Activated CD8-positive, alpha-beta memory T cell treated with anti-CD3 and anti-CD28 coated beads for 1 hour (primary cell): ENCODE data around the gene MAGI2.

ENCODE experiments used
- DNase-seq, 2 donors: peaks; one replicate each; pipeline ENCODE4 v3.0.0-alpha.2; 2020; ENCODE audit warnings: low read depth in 1 of 2; ENCODE audit errors: extremely low read depth in 1 of 2

MAGI2 gene

DNA sequence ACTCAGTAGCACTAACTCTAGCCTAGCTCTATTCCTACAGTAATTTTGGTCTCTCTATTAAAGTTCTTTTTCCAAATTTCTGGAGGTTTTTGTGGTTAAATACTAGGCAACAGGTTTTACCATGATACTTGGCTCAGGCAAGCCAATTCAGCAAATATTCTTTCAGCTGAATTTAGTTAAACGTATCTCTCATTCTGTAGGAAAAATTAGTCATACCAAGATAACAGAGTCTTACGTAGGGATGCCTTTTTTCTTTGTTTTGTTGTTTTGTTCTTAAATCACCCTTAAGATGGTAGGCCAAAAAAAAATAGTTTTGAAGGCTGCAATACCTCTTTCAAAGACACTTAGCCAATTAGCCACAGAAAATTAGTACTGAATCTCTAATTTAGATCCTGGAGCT lies 180.5 kb downstream of the MAGI2 start:
- no peak for DNase-seq

DNA sequence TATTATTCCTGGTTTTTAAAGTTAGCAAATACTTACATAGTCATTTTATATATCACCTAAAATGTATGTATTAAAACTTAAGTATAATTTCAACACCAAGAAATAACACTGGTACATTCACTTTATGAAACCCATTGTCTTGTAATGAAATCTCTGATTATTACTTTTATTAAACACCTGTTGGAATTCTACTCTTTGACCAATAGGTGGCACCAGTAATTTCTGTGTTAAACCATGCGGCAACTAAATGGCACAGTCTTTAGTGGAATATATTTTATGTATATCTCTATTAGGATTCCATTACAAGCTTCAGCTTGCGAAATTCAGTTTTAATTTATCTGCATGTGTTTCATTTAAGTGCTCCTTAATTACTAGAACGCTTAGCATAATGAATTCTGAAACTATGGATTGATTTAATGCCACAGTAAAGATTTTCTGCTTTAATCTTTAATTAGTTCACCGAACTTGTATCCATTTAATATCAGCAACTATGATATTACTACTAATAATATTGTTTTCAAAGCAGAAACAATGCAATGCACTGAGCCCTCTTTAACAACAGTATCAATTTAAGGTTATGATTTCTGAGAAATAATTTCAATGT lies 181.3 kb downstream of the MAGI2 start:
- no peak for DNase-seq

DNA sequence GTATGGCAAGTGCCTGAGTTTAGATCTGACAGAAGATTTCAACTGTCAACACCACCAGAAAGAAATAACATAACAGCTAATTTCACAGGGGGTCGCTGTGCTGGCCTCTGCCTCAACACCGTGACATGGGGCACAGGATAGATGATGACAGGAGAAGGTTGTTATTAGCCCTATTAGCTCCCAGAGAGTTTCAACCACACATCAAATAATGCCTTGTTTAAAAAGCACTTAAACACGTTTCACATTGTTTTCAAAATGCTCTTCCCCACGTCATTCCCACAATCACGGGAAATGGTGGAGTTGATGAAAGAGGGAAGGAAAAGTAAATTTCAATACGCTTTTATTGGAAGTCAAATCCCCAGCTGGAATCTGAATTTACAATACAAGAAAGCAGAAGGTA lies 184.7 kb downstream of the MAGI2 start:
- no peak for DNase-seq

DNA sequence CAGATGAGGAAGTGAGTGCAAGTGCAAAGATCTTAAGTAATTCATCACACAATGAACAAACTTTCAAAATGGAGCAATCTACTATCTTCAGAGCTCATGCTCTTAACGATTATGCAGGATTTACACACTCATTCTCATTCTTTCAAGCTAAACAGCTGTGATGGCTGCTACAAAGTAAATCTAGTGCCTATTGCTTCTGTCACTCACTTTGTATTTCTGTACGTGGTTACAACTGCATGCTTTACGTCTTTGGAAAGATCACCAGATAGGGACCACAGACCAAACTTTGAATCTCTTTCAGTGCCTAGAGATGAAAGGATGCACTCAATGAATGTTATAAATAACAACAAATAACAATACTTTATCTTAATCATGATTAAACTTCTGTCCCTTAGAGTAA lies 194.6 kb downstream of the MAGI2 start:
- DNase-seq: no peak

DNA sequence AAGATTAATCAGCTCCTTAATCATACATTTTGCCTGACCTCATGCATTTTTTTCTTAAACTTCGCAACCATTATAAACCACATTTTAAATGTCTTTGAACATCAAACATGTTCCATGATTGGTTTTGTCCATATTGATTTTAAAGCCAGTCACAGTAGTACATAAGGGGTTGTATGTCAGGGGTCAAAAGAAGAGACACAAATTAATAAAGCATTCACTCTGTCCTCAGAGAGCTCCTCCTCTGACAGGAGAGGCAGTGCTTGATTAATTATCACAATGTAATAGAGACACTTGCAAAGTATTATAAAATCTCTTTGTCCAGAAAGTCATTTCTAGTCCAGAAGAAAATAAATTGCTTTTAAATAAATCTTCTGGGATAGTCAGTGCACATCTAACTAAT lies 195.5 kb downstream of the MAGI2 start:
- DNase-seq: no peak

DNA sequence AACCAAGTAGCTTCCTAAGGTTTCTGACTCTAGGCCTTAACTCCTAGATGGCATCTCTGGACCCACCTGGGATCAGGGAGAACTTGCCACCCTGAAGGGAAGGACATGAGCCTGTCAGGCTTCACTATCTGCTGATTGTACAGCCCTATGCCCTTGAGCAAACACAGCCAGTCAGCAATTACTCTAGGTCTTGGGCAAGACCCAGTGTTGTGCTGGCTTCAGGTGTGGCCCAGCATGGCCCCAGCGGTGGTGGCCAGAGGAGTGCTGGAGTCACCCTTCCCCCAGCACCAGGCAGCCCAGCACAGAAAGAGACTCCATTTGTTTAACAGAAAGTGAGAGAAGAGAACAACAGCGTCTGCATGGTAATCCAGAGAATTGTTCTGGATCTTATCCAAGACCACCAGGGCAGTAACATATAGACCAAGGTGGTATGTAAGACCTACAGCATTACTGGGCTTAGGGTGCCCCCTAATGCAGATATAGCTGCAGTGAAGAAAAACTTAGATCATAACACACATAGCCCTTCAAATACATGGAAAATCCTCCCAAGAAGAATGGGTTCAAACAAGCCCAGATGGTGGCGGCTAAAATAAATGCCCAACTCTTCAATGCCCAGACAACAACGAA lies 207.7 kb downstream of the MAGI2 start:
- DNase-seq: no peak

DNA sequence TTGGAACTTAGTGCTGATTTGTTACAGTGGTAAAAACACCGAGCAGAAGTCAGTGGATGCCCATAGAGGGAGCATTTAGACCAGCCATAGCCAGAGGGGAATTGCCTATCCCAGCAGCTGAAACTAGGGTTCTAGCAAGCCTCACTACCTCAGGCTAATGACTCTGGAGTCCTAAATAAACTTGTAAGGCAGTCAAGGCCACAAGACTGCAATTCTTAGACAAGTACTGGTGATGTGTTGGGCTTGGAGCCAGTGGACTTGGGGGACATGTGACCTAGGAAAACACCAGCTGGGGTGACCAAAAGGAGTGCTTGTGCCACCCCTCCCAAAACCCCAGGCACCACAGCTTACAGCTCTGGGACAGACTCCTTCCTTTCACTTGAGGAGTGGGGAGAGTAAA lies 209.0 kb downstream of the MAGI2 start:
- DNase-seq: no peak

DNA sequence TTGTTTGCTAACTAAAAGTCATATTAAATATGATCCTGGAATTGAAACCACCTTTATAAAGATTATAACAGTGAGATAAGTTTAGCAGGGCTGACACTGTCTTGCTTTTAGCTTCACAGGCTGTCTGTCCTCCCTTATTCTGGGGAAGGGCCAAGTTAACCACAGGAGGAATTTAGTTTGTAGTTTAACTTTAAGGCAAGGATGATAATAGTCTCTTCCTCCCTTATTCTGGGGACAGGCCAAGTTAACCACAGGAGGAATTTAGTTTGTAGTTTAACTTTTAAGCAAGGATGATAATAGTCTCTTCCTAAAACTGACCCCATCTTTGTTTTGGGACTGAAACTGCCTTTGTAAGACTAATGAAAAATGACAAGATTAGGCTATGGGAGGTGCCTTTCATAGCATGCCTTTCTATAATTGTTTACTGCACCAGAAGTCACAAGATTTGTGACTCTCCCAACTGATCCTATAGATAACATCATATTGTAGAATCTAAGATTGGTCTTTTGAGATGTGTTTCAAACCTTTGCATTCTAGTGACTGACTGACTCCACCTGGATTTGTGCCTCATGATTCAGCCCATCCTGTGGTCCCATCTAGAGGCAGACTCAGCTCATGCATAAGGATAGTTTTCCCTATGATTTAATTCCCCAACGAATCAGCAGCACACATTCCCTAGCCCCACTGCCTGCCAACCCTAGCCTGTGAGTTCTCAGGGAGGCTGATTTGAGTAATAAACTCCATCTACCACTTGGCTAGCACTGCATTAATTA lies 212.0 kb downstream of the MAGI2 start:
- no peak for DNase-seq

DNA sequence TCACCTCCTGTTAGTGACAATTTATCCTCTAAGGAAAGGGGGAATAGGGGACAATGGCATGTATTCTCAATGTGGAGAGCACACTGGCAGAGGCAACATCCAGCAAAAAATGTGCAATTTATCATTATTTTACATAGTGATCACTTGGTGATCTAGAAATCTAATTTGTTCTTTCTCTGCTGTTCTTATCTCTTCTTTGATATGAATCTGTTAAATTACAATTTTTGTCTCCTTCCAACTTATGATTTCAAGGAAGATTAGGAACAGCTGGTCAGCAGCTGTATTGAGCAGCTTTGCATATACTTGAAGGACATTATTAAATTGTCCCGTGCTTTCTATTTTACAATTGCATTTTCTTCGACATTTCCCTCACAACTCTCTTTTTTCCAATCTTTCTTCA lies 213.1 kb downstream of the MAGI2 start:
- no peak for DNase-seq

DNA sequence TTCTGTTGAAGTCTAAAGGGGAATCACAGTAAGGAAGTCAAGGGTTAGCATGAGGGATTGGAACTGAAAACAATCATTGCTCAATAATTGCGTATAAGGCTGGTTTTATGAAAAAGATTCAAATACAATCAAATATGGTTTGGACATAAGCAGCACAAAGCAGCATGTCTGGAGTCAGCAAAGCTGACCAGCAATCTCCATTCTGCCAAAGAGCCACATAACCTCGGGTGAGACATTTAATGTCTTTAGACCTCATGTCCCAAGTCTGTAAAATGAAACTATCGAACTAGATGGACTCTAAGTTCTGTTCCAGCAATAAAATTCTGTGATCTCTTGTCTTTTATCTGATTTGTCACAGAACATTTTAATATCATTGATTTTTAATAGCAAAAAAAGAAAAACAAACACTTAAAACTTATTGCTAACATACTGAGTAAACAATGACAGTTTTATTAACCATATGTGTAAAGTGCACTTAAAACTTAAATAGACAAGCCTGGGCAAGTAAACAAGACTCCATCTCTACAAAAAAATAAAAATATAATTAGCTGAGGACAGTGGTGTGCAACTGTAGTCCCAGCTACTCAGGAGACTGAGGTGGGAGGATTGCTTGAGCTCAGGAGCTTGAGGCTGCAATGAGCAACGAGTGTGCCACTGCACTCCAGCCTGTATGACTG lies 217.0 kb downstream of the MAGI2 start:
- no peak for DNase-seq

DNA sequence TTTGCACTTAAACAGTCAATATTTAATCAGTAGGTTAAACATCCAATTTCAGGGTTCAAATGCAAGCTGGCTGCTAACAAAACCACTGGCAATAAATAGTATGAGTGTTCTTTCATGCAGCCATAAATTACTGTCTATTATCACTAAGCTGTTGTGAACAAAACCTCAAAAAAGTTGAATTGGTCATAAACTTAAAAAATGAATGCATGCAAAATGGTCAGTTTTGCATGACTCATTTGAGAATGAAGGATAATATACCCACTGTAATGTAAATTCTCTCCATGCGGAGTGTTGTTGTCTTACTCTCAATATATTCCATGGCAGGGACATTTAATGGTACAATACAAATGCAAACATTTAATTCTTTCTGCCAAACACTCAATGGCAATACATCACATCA lies 226.4 kb downstream of the MAGI2 start:
- no peak for DNase-seq

DNA sequence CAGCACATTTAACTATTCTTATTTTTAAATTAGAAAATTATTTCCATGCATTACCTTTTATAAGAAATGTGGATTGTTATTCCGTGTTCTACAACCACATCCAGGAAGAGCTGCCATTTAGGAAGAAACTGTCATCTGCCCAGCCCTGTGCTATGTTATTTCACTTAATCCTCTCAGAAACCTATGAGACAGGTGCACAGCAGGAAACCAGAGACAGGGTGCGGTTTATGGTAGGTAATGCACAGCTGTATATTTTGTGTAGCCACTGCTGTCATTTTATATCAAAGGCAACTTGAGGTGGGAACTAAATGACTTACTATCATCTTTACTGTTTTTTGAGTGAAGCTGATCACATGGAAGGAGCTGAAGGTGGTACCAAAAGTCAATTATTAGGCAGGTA lies 232.3 kb downstream of the MAGI2 start:
- DNase-seq: no peak

DNA sequence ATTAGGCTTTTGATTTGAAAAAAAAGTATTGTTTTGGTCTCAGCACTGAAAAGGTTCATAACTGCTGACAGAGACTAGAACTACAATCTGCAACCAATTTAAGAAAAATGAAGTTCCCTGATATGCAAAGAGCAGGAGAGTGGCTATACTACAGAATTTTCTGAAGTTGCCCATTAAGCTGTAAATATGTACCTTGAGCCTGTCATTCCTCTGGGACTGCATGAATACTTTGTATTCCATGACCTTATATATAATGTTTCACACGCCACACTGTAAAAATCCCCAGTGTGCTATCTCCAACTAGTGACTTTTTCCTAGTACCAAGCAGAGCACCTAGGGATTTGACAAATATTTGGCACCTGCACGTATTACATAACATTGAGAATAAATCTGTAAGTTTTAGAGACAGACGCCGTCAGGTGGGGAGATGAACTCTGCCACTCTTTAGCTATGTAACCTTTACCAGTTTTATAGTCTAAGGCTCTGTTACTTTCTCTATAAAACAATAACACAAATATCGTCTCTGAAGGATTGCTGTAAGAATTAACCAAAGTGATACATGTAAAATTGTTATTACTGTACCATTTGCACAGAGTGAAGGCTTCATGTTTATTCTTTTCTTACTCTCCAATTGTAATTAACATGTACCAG lies 235.4 kb downstream of the MAGI2 start:
- no peak for DNase-seq

DNA sequence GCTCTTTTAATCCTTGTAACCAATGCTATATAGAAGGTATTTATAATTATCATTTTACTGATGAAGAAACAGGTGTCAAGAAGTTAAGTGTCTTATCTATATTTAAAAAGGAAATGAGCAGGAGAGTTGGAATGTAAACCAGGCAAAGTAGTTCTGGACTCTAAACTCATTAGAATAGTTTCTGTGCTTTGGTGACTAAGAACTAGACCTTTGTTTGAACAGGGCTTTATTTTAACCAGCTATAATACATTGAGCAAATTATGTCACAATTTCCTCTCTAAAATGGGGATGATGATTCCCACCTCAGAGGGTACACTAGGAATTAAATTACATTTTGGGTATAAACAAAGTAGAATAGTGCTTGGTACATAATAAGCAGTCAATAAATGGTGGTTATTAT lies 236.0 kb downstream of the MAGI2 start:
- no peak for DNase-seq

DNA sequence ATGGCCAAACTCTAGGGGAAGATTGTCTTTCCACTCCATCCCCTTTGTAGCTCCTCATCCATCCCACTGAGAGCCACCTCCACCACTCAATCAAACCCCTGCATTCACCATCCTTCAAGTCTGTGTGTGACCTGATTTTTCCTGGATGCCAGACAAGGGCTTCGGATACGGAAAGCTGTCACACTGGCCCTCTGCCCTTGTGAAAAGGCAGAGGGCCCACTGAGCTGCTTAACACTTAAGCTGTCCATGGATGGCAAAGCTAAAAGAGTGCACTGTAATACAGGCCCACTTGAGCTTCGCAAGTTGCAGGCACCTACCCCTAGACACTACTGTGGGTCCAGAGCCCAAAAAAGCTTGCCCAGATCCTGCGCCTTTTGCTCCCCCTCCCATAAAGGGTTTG lies 237.2 kb downstream of the MAGI2 start:
- DNase-seq: no peak

DNA sequence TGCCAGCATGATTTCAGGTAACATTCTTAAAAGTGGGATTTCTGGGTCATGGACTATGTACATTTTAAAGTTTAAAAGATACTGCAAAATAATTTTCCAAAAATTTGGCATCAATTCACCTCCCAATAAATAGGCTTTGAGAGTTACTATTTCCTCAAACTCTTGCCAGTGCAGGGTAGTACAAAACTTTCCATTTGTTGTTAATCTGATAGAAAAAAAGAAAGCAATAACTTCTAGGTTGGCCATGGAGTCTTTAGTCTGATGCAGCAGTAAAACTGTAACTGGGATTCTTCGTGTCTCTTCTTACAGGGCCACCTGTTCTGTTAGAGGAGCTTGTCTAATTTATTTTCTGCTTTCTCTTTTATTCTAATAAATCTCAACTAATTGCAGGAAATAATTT lies 241.1 kb downstream of the MAGI2 start:
- no peak for DNase-seq

DNA sequence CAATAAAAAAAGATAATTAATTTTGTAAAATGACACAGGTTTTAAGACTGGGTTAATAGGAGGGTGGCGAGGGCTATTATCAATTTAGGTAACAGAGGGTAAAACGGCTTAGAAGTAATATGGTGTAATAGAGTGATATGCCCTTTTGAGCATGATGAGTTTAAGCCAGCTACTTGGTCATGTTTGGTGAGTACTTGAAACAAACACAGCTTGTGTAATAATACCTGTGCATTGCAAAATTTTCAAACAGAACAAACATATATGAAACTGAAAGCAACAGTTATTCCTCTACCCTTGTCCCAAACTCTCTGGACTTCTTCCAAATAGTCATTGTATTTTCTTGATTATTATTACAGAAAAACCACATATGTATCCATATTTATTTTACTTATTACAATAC lies 241.7 kb downstream of the MAGI2 start:
- DNase-seq: no peak

DNA sequence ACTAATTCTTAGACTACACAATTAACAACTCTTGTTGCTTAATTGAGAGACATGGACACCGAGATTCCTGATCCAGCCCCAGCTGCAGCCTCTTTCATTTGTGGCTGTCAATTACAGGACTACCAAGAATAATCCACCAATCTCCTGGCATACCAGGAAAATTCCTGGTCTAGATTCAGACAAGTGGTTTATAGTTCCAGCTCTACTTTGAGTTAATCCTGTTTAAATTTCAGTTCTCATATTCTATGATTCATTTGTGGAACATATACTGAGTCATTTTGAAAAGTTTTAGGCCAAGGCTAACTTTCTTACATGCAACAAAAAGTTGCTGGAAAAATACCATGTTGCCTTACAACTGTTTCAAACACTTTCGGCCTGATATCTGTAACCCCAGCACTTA lies 253.5 kb downstream of the MAGI2 start:
- no peak for DNase-seq

DNA sequence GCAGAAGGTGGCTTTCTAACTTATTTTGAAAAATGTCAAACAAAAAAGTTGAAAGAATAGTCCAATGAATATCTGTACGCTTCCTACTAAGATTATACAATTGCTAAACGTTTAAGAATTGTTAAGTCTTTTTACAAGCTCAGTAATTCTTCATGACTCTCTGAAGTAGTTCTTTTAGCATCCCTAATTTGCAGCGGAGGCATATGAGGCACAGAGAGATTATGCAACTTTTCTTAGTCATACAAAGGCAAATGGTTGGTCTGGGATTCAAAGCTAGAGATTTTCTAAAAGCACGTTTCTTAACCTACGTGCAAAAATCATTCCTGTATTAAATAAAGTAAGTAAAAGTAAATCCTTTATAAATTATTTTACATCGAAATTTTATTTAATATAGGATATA lies 254.2 kb downstream of the MAGI2 start:
- no peak for DNase-seq

DNA sequence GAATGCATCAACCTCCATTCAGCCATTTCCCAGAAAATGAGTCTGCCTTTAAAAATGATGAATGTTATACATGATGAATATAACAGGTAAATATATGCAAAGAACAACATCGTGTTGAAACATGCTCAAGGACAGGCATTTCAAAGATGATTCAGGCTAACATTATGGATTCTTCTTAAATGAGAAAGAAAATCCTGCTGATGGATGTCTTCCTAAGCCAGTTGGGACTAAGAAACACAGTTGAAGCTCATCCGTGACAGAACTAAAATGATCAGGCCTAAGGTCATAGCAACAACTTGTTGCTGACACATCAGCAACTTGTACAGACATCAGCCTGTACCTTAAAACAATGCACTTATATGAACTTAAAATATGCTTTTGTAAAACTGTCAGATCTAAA lies 267.9 kb downstream of the MAGI2 start:
- DNase-seq: no peak

DNA sequence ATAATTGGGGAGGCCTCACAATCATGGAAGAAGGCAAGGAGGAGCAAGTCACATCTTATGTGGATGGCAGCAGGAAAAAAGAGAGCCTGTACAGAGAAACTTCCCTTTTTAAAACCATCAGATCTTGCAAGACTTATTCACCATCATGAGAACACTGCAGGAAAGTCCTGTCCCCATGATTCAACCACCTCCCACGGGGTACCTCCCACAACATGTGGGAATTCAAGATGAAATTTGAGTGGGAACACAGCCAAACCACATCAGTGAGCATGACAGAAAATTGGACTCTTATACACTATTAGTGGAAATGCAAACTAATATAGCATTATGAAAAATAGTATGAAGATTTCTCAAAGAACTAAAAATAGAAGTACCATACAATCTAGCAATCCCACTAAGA lies 271.2 kb downstream of the MAGI2 start:
- no peak for DNase-seq
